WI38 (cell line): Measurements from ENCODE around the gene RNF115.

ENCODE experiments used
- H3K4me3 ChIP-seq: 2 replicates; pipeline ENCODE4 v1.5.1; 2011; ENCODE audit warnings: low read depth, mild to moderate bottlenecking, control low read depth, low read length
- TF ChIP-seq, protein P1 (sequence below): IDR thresholded peaks from 2 replicates; pipeline ENCODE4 v1.5.1; 2012; ENCODE audit warnings: low read depth, mild to moderate bottlenecking, control low read depth, low read length

RNF115 gene

DNA sequence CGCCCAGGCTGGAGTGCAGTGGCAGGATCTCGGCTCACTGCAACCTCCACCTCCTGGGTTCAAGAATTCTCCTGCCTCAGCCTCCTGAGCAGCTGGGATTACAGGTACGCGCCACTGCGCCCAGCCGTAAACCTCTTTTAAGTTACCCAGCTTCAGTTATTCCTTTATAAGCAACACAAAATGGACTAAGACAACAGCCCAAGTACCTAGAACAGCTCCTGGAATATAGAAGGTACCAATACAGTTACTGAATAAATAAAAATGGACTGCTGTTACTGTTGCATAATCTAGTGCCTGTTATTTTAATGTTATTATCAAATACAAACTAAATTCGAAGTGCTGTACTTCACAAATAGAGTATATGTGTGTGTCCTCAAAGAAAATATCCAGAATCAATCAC lies 17.1 kb downstream of the RNF115 start:
- no peak overlapping the region for H3K4me3 ChIP-seq

DNA sequence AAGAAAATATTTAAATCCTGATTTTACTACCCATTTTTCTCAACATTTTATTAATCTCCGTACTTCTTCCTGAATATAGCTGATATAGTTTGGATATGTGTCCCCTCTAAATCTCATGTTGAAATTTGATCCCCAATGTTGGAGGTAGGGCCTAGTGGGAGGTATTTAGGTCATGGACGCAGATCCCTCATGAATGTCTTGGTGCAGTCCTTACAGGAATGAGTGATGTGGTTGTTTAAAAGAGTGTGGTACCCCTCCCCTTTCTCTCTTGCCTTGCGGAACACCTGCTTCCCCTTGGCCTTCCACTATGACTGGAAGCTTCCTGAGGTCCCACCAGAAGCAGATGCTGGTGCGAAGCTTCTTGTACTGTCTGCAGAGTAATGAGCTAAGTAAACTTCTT lies 17.5 kb downstream of the RNF115 start:
- TF ChIP-seq, protein P1, sequence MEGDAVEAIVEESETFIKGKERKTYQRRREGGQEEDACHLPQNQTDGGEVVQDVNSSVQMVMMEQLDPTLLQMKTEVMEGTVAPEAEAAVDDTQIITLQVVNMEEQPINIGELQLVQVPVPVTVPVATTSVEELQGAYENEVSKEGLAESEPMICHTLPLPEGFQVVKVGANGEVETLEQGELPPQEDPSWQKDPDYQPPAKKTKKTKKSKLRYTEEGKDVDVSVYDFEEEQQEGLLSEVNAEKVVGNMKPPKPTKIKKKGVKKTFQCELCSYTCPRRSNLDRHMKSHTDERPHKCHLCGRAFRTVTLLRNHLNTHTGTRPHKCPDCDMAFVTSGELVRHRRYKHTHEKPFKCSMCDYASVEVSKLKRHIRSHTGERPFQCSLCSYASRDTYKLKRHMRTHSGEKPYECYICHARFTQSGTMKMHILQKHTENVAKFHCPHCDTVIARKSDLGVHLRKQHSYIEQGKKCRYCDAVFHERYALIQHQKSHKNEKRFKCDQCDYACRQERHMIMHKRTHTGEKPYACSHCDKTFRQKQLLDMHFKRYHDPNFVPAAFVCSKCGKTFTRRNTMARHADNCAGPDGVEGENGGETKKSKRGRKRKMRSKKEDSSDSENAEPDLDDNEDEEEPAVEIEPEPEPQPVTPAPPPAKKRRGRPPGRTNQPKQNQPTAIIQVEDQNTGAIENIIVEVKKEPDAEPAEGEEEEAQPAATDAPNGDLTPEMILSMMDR = no peak
- no peak overlapping the region for H3K4me3 ChIP-seq

More for the DNA sequence above, 17.1 kb downstream of the RNF115 start:
- TF ChIP-seq, protein P1 = no peak

DNA sequence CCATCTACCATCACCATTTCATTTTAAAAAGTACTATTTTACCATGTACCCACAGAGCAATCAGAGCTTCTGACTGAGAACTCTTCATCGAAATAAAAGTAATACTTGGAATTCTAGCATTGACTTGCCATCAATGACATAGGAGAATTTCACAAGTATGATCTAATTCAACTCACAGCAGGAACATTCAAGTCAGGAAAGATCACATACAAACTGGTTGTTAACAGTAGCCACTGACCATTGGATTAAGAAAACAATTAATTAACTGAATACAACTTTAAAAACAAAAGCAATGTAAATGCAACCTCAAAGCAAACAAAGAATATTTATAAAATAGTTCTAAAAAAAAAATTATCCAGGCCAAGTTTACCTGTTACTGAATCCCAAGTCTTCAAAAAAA lies 18.8 kb downstream of the RNF115 start:
- no peak overlapping the region for H3K4me3 ChIP-seq
- TF ChIP-seq, protein P1 = no peak

DNA sequence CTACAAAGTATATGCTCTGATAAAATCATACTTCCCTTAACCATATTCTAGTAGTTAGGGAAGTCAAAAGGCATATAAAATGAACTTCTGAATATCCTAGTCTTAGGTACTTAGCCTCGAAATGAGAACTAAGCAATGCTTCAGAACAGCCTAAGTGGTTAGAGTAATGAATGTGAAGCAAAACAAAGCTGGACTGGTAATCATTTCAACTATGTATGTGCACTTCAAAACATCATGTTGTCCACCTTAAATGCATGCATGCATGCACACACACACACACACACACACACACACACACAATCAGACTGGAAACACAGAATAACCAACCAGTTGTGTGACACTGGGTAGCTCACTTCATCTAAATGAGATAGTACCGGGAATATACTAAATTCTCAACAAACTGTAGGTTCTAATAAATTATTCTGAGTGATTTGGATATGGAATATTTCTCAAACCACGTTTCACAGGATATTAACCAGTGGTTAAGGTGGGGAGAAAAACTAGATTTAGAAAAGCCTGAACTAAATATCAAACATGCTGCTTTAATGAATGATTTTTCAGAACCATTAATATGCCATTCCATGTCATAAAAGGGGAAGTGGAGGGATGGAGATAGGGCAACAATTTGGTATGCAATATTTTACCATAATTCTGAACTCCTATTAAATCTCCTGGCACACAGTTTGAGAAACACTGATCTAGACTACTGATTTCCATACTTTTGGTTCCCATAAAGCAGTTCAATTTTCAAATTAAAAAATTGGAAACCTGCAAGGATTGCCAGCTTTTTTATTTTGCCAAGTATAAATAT lies 19.5 kb downstream of the RNF115 start:
- TF ChIP-seq, protein P1 = no peak
- no peak overlapping the region for H3K4me3 ChIP-seq

DNA sequence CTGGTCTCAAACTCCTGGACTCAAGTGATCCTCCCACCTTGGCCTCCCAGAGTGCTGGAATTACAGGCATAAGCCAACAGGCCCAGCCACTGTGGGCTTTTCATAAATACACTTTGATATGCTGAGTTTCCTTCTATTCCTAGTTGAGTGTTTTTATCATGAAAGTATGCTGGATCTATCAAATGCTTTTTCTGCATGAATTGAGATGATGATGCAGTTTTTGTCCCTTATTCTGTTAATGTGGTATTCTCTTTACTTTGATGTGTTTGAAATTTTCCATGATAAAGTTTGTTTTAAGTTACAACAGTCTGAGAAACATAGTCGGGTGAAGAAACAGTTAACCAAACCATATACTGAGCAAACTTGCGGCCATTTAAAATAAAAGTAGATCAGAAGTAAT lies 24.1 kb downstream of the RNF115 start:
- TF ChIP-seq, protein P1 = no peak
- no peak overlapping the region for H3K4me3 ChIP-seq

DNA sequence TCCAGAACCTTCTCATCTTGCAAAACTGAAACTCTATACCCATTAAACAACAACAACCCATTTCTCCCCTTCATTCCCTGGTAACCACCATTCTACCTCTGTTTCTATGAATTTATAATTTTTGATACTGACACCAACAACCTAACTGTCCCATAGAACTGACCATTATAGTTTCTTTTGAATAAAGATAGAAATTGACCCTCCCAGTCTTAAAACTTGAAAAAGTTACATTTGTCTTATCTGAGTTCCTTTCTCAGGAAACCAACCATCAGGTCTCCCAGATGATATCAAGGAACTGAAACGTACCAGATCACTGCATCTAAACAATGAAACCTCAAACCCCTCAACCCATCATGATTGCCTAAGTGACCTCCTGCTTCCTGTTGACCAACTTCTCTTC lies 27.1 kb downstream of the RNF115 start:
- no peak overlapping the region for H3K4me3 ChIP-seq
- TF ChIP-seq, protein P1 = no peak

DNA sequence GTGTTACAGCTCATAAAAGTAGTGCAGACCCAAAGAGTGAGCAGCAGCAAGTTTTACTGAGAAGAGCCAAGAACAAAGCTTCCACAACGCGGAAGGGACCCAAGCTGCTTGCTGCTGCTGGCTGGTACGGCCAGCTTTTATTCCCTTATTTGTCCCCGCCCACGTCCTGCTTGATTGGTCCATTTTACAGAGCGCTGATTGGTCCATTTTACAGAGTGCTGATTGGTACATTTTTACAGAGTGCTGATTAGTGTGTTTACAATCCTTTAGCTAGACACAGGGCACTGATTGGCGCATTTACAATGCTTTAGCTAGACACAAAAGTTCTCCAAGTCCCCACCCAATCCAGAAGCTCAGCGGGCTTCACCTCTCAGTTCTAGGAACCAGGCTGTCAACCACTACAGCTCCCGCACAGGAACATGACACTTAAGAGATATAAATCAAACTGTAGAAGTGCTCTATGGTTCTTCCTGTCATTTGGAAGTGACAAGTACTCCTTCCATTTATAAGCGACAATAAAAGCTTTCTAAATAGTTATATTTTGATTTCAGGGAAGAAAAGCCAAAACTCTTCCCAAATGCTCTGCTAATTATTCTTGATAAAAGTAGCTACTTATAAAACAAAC lies 28.5 kb downstream of the RNF115 start:
- H3K4me3 ChIP-seq = no peak overlapping the region
- TF ChIP-seq, protein P1 = no peak
